Osteoblast (primary cell): ENCODE results near the gene NDUFAF7. TPM values are rescaled to one million over a fixed set of nuclear protein-coding genes. Genes with fewer than 3 reads are reported as not detected.
"Not testable (repeated sequence)": the region's sequence is repeated elsewhere in the genome, so short reads cannot be mapped to it uniquely, and the experiment has no call there.

Source experiments
- DNase-seq: peaks from one replicate; pipeline ENCODE4 v3.0.0; 2011; ENCODE audit warnings: low spot score, mixed read lengths; ENCODE audit not compliant: insufficient read length; ENCODE audit errors: missing footprints
- H2AFZ ChIP-seq: 2 replicates; pipeline ENCODE4 v1.6.0; 2011; ENCODE audit warnings: mild to moderate bottlenecking, low read length
- H3K27ac ChIP-seq: 2 replicates; pipeline ENCODE4 v1.5.1; 2011; ENCODE audit warnings: mild to moderate bottlenecking, low read depth, low read length, moderate library complexity
- H3K27me3 ChIP-seq: 2 replicates; pipeline ENCODE4 v1.6.0; 2012; ENCODE audit warnings: mild to moderate bottlenecking, control low read depth, inconsistent platforms, low read length, moderate library complexity; ENCODE audit not compliant: insufficient read depth
- H3K36me3 ChIP-seq: 2 replicates; pipeline ENCODE4 v1.5.1; 2011; ENCODE audit warnings: mild to moderate bottlenecking, low read length, control low read depth, moderate library complexity; ENCODE audit not compliant: insufficient read depth
- H3K4me1 ChIP-seq: 2 replicates; pipeline ENCODE4 v1.5.1; 2011; ENCODE audit warnings: mild to moderate bottlenecking, low read length, control low read depth, moderate library complexity; ENCODE audit not compliant: insufficient read depth
- H3K4me2 ChIP-seq: 2 replicates; pipeline ENCODE4 v1.6.0; 2011; ENCODE audit warnings: mild to moderate bottlenecking, low read length; ENCODE audit not compliant: insufficient read depth
- H3K4me3 ChIP-seq: fragments of 200-600 bp; sonication (generic); 3 replicates; pipeline ENCODE4 v1.5.1; 2012; ENCODE audit warnings: mild to moderate bottlenecking, low read length, inconsistent platforms; ENCODE audit not compliant: insufficient read depth
- H3K79me2 ChIP-seq: 2 replicates; pipeline ENCODE4 v1.6.0; 2012; ENCODE audit warnings: mild to moderate bottlenecking, low read length, control low read depth, inconsistent platforms; ENCODE audit not compliant: insufficient read depth
- H3K9me3 ChIP-seq: 2 replicates; pipeline ENCODE4 v1.5.1; 2011; ENCODE audit warnings: low read depth, low read length, control low read depth
- H4K20me1 ChIP-seq: 2 replicates; pipeline ENCODE4 v1.6.0; 2012; ENCODE audit warnings: mild to moderate bottlenecking, low read length, control low read depth; ENCODE audit not compliant: insufficient read depth
- CTCF ChIP-seq: IDR thresholded peaks from 2 replicates; pipeline ENCODE4 v1.5.1; 2011; ENCODE audit warnings: mild to moderate bottlenecking, low read depth, low read length, moderate library complexity; ENCODE audit errors: extremely low read depth
- total RNA-seq: library from RNA; depleted of rRNA; stranded (reverse); fragments of >200 nt; gene quantifications from 2 replicates; pipeline ENCODE4 v1.2.3, GENCODE V29; 2012

The NDUFAF7 gene
- total RNA-seq, 1 donor, result 16.6 TPM

- Histone ChIP-seq H3K36me3 (peaks cover 41% of the 10 kb centered on the region), H3K27me3 (no peaks in the 10 kb centered on the region), H3K79me2 (peaks cover 69% of the 10 kb centered on the region), H3K27ac (peak overlapping the region; percentile 35), H4K20me1 (no peaks in the 10 kb centered on the region), H2AFZ (no peak overlapping the region), H3K4me3 (no peak overlapping the region), H3K4me1 (peaks cover 11% of the 10 kb centered on the region), H3K4me2 (no peak overlapping the region), H3K9me3 (no peaks in the 10 kb centered on the region)
- DNase-seq, result no peak
- TF ChIP-seq CTCF, result no peak
Measured at GRCh38 chr2:37201208-37201607, 30.2 kb upstream of the NDUFAF7 start.

- TF ChIP-seq CTCF, result no peak
- Histone ChIP-seq H3K4me3 (no peak overlapping the region), H3K9me3 (no peaks in the 10 kb centered on the region), H2AFZ (no peak overlapping the region), H3K79me2 (peaks cover 70% of the 10 kb centered on the region), H3K36me3 (peaks cover 47% of the 10 kb centered on the region), H3K27ac (no peak overlapping the region), H3K4me1 (peaks cover 11% of the 10 kb centered on the region), H3K4me2 (no peak overlapping the region), H4K20me1 (no peaks in the 10 kb centered on the region), H3K27me3 (no peaks in the 10 kb centered on the region)
- peak; percentile 58 for DNase-seq
Measured at GRCh38 chr2:37201766-37202165, 29.7 kb upstream of the NDUFAF7 start.

GRCh38 chr2:37203708-37204107 lies 27.8 kb upstream of the NDUFAF7 start:
- H3K4me3 ChIP-seq, result no peak overlapping the region
- H3K4me1 ChIP-seq, result no peaks in the 10 kb centered on the region
- H4K20me1 ChIP-seq, result no peaks in the 10 kb centered on the region
- peaks cover 53% of the 10 kb centered on the region for H3K36me3 ChIP-seq
- no peak overlapping the region for H2AFZ ChIP-seq
- peaks cover 70% of the 10 kb centered on the region for H3K79me2 ChIP-seq
- DNase-seq, result no peak
- H3K27ac ChIP-seq, result no peak overlapping the region
- no peak for TF ChIP-seq CTCF
- H3K27me3 ChIP-seq, result no peaks in the 10 kb centered on the region
- no peaks in the 10 kb centered on the region for H3K9me3 ChIP-seq
- no peak overlapping the region for H3K4me2 ChIP-seq

- not testable (repeated sequence) for H2AFZ ChIP-seq, H4K20me1 ChIP-seq, H3K4me2 ChIP-seq, H3K27me3 ChIP-seq, H3K4me1 ChIP-seq, H3K9me3 ChIP-seq, DNase-seq, H3K4me3 ChIP-seq, H3K27ac ChIP-seq
- H3K36me3 ChIP-seq, result peaks cover 68% of the 10 kb centered on the region
- peaks cover 65% of the 10 kb centered on the region for H3K79me2 ChIP-seq
Measured at GRCh38 chr2:37205071-37205661, 26.3 kb upstream of the NDUFAF7 start.
